Fibroblast of pulmonary artery (primary cell): ENCODE data around the gene MBOAT2.

Source experiments
- DNase-seq: peaks from one replicate; pipeline ENCODE4 v3.0.0-alpha.2; 2010; ENCODE audit warnings: low read depth
- H3K4me3 ChIP-seq: replicated peaks from 2 replicates; pipeline ENCODE4 v1.5.1; 2011; ENCODE audit warnings: low read depth, mild to moderate bottlenecking, control low read depth, low read length, moderate library complexity
- CTCF ChIP-seq: IDR thresholded peaks from 2 replicates; pipeline ENCODE4 v1.5.1; 2011; ENCODE audit warnings: mild to moderate bottlenecking, control low read depth, low read length, inconsistent platforms; ENCODE audit errors: missing control alignments

MBOAT2 gene

DNA sequence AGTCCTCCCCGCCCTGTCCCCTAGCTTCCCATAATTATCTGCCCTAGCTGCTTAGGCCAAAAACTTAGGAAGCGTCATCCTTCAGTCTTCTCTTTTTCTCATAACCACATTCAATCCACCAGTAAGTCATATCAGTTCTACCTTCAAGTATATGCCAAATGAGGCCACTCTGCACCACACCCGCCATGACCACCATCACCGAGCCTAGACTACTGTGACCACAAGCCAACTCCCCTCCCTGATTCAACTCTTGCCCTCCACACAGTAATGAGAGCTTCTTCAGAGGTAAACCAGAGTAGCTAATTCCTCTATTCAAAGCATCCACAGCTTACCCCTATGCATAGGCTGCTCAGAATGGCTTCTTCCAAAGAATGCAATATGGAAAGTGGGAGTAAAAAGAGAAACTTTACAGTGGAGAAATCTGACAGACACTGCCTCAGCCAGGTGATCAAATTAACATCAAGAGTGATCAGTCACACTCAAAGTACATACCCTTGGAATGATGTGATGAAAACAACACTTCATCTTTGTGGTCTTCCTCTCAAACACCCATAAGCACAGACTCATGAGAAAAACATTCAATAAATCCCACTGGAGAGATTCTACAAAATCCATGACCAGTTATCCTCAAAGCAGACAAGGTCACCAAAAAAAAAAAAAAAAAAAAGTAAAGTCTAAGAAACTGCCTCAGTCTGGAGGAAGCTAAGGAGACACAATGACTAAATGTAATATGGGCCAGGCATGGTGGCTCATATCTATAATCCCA lies 17.7 kb downstream of the MBOAT2 start:
- no peak for DNase-seq
- no peak overlapping the region for H3K4me3 ChIP-seq
- TF ChIP-seq CTCF, result no peak

GRCh38 chr2:8984855-8985254 lies 18.6 kb downstream of the MBOAT2 start:
- peak overlapping the region; percentile 15 for H3K4me3 ChIP-seq
- DNase-seq, result no peak
- TF ChIP-seq CTCF, result no peak

DNA sequence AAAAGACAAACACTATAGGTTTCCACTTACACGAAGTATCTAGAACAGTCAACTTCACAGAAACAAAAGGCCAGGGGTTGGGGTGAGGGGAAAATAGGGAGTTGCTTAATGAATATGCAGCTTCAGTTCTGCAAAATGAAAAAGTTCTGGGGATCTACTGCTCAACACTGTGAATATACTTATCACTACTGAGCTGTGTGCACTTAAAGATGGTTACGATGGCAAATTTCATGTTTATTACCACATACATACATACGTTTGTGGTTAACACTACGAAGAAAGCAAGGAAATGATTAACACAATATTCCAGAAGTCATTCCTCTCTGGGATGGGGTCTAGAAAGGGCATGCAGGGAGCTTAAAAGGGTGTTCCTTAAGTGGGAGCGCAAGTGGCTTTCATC lies 19.3 kb downstream of the MBOAT2 start:
- peak; percentile 65 for DNase-seq
- TF ChIP-seq CTCF, result no peak
- peak overlapping the region; percentile 10 for H3K4me3 ChIP-seq

GRCh38 chr2:8983571-8983970 lies 19.9 kb downstream of the MBOAT2 start:
- H3K4me3 ChIP-seq, result no peak overlapping the region
- DNase-seq, result no peak
- no peak for TF ChIP-seq CTCF

GRCh38 chr2:8981876-8982275 lies 21.6 kb downstream of the MBOAT2 start:
- no peak for TF ChIP-seq CTCF
- no peak for DNase-seq
- no peak overlapping the region for H3K4me3 ChIP-seq

DNA sequence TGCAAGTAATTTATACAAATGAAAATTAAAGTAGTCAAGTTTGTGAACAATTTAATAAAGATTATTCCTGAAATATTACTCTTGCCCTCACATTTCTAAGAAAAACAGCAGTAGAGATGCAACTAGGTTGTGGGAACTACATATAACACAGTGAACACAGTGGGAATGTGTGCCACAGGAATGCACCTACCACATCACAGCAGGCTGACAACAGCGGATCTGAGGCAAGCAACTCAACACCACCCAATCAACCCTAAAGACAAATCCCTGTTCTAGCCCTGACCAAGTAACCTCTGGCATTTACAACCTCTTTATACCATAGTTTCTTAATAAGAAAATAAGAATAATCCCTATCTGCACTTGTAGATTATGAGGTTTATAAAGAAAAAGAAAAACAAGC lies 23.4 kb downstream of the MBOAT2 start:
- H3K4me3 ChIP-seq, result no peak overlapping the region
- TF ChIP-seq CTCF, result no peak
- no peak for DNase-seq

DNA sequence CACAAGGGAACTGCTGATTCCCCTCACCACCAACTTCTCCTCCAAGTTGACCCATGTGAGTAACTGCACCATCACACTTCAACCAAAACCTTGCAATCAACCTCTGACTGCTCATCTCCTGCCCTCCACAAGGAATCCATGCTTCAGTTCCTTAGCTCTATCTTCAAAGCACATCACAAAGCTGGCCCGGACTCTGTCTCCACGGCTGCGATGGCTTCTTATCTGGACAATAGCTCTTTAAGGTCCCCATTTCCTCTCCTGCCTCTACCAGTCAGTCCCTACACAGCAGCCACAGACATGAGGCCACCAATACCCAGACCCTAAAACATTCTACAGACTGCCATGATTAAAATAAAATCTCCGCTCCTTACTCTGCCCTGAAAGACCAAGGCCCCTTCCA lies 25.7 kb downstream of the MBOAT2 start:
- H3K4me3 ChIP-seq, result no peak overlapping the region
- DNase-seq, result no peak
- no peak for TF ChIP-seq CTCF
